Ovary (tissue), 3 donors: ENCODE data around the gene MARS1.

Source experiments
- CTCF ChIP-seq, 3 donors: fragments of 450-650 bp in 2 of 3; fragments of 200-600 bp in 1 of 3; IDR thresholded peaks; one replicate each; pipeline versions ENCODE4 v1.5.1 to v1.8.0; 2016 to 2022; ENCODE audit warnings: antibody characterized with exemption in 3 of 3, mild to moderate bottlenecking in 1 of 3
- EP300 ChIP-seq: sonication (generic); formaldehyde crosslinking; IDR thresholded peaks from one replicate; pipeline ENCODE4 v1.6.1; 2017; ENCODE audit warnings: antibody characterized with exemption
- POLR2A ChIP-seq: fragments of 450-650 bp; IDR thresholded peaks from one replicate; pipeline ENCODE4 v1.6.1; 2017; ENCODE audit warnings: antibody characterized with exemption, mild to moderate bottlenecking, moderate library complexity
- donor health status: DM: no; HTN: no; CAD: no.

- no peak for TF ChIP-seq CTCF (IDR thresholded peaks at IDR 0.05)
- no peak for TF ChIP-seq POLR2A
- TF ChIP-seq EP300, result no peak
These were observed 24.8 kb downstream of the MARS1 start for GRCh38 chr12:57512665-57513064.
